Muscle layer of colon (tissue), 2 donors: Measurements from ENCODE around the gene CAMK2N2.

ENCODE experiments used
- H3K27ac ChIP-seq: one replicate; pipeline ENCODE4 v1.7.0; 2013; ENCODE audit warnings: low read depth, mild to moderate bottlenecking, low read length, moderate library complexity
- H3K27me3 ChIP-seq, 2 donors: one replicate each; pipeline ENCODE4 v1.7.0; 2013; ENCODE audit warnings: low read length in 2 of 2, mild to moderate bottlenecking in 2 of 2; ENCODE audit not compliant: insufficient read depth in 2 of 2, control insufficient read depth in 1 of 2
- H3K36me3 ChIP-seq: one replicate; pipeline ENCODE4 v1.7.0; 2013; ENCODE audit warnings: mild to moderate bottlenecking, low read length; ENCODE audit not compliant: insufficient read depth
- H3K4me1 ChIP-seq: one replicate; pipeline ENCODE4 v1.7.0; 2013; ENCODE audit warnings: mild to moderate bottlenecking, low read length; ENCODE audit not compliant: insufficient read depth
- H3K4me3 ChIP-seq, 2 donors: one replicate each; pipeline ENCODE4 v1.7.0; 2013; ENCODE audit warnings: low read length in 2 of 2, low read depth in 1 of 2, mild to moderate bottlenecking in 1 of 2, moderate library complexity in 1 of 2
- H3K9ac ChIP-seq: one replicate; pipeline ENCODE4 v1.7.0; 2013; ENCODE audit warnings: low read length
- H3K9me3 ChIP-seq: one replicate; pipeline ENCODE4 v1.7.0; 2013; ENCODE audit warnings: mild to moderate bottlenecking, low read length
- donor health status: abdominal sarcoma.
- donor health status: Adenocarcinoma of cecum.

Gene CAMK2N2

DNA sequence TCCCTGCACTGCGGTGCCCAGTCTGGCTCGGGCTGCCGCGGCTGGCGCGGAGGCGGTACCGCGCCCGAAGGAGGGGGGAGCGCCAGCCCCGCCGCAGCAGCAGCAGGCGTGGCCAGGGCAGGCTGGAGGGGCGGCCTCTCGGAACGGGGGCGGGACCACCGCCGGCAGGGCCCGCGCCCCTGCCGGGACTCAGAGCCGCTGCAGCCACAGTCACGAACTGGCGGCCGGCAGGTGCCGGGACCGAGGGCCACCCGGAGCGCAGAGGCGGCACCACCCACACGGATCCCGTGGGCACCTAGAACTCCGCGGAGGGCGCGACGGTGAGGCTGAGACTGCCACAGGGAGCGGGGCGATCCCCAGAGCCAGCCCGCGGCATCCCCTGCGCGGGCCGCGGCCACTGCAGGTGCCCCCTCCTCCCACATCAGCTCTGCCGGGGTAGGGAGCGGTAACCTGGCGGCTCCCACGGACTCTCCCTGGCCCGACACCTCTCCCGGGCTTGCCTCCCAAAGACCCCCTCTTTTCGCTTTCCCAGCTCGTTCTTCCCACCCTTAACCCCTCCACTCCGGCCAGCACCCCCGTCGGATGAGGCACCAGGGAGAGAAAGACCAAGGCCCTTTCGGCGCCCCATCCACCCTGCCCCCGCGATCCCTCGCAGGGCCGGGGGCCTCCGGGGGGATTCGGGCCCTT is 31.8 kb downstream of the CAMK2N2 start, which contains the start of gene VWA5B2:
VWA5B2 (plus strand) TSS at position 192 of the 687 bp plus-strand sequence. CDS start 944 bp downstream, outside the sequence.
- H3K36me3 ChIP-seq, result no peaks in the 10 kb centered on the region
- H3K4me1 ChIP-seq, result peaks cover 13% of the 10 kb centered on the region
- no peaks in the 10 kb centered on the region for H3K9me3 ChIP-seq
- peak within 1 kb of the TSS; percentile 35 to 50 for H3K4me3 ChIP-seq
- peaks cover 29 to 62% of the 10 kb centered on the region in 2 donors for H3K27me3 ChIP-seq
- H3K27ac ChIP-seq, result no peak within 1 kb of the TSS
- no peak within 1 kb of the TSS for H3K9ac ChIP-seq

GRCh38 chr3:184228376-184229137 is 32.8 kb downstream of the CAMK2N2 start:
- Histone ChIP-seq H3K9ac (no peak overlapping the region), H3K27me3 (peaks cover 29 to 62% of the 10 kb centered on the region in 2 donors), H3K4me3 (peak overlapping the region; percentile 35 to 50), H3K27ac (no peak overlapping the region), H3K4me1 (peaks cover 13% of the 10 kb centered on the region), H3K36me3 (no peaks in the 10 kb centered on the region), H3K9me3 (no peaks in the 10 kb centered on the region)

GRCh38 chr3:184227481-184227935 is 33.8 kb downstream of the CAMK2N2 start:
- peaks cover 29 to 51% of the 10 kb centered on the region in 2 donors for H3K27me3 ChIP-seq
- H3K27ac ChIP-seq, result no peak overlapping the region
- no peaks in the 10 kb centered on the region for H3K36me3 ChIP-seq
- H3K4me3 ChIP-seq, result no peak overlapping the region
- peaks cover 13% of the 10 kb centered on the region for H3K4me1 ChIP-seq
- H3K9me3 ChIP-seq, result no peaks in the 10 kb centered on the region
- no peak overlapping the region for H3K9ac ChIP-seq

- no peak overlapping the region for H3K9ac ChIP-seq
- peaks cover 6% of the 10 kb centered on the region for H3K4me1 ChIP-seq
- peaks cover 10 to 25% of the 10 kb centered on the region in 2 donors for H3K27me3 ChIP-seq
- H3K9me3 ChIP-seq, result no peaks in the 10 kb centered on the region
- H3K4me3 ChIP-seq, result no peak overlapping the region
- no peaks in the 10 kb centered on the region for H3K36me3 ChIP-seq
- H3K27ac ChIP-seq, result no peak overlapping the region
Measured at GRCh38 chr3:184223946-184224345, 37.4 kb downstream of the CAMK2N2 start.

- no peak overlapping the region for H3K9ac ChIP-seq
- no peak overlapping the region for H3K4me3 ChIP-seq
- H3K9me3 ChIP-seq, result no peaks in the 10 kb centered on the region
- peaks cover 0 to 11% of the 10 kb centered on the region in 2 donors for H3K27me3 ChIP-seq
- no peaks in the 10 kb centered on the region for H3K4me1 ChIP-seq
- no peaks in the 10 kb centered on the region for H3K36me3 ChIP-seq
- H3K27ac ChIP-seq, result no peak overlapping the region
Measured at GRCh38 chr3:184222521-184222920, 38.8 kb downstream of the CAMK2N2 start.

DNA sequence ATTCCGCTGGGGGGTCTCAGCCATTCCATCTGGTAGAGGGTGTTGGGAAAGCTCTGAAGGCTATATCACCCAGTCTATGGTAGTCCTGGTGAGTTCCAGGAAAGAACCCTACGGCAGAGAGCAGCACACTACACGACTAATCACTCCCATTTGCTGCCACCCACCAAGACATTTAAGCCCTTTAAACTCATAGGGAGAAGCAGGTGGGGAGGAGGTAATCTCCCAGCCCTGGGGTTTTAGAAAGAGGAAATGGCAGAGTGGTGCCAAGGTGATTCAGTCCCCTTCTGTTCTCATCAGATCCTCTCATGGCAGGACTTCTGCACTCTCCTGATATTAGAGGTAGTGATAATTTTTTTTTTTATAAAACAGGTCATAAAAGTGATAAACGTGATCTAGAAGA is 42.5 kb downstream of the CAMK2N2 start:
- no peak overlapping the region for H3K9ac ChIP-seq
- no peaks in the 10 kb centered on the region for H3K36me3 ChIP-seq
- H3K27me3 ChIP-seq, result peaks cover 0 to 4% of the 10 kb centered on the region in 2 donors
- no peak overlapping the region for H3K27ac ChIP-seq
- no peaks in the 10 kb centered on the region for H3K9me3 ChIP-seq
- no peak overlapping the region for H3K4me3 ChIP-seq
- H3K4me1 ChIP-seq, result no peaks in the 10 kb centered on the region

- Histone ChIP-seq H3K27ac (no peak overlapping the region), H3K36me3 (no peaks in the 10 kb centered on the region), H3K9me3 (no peaks in the 10 kb centered on the region), H3K4me3 (no peak overlapping the region), H3K27me3 (no peaks in the 10 kb centered on the region), H3K4me1 (no peaks in the 10 kb centered on the region), H3K9ac (no peak overlapping the region)
Measured at GRCh38 chr3:184211718-184212117, 49.6 kb downstream of the CAMK2N2 start.

- no peaks in the 10 kb centered on the region for H3K9me3 ChIP-seq
- H3K27me3 ChIP-seq, result no peaks in the 10 kb centered on the region
- H3K4me3 ChIP-seq, result no peak overlapping the region
- H3K27ac ChIP-seq, result no peak overlapping the region
- H3K36me3 ChIP-seq, result no peaks in the 10 kb centered on the region
- no peaks in the 10 kb centered on the region for H3K4me1 ChIP-seq
- H3K9ac ChIP-seq, result no peak overlapping the region
Measured at GRCh38 chr3:184211297-184211696, 50.1 kb downstream of the CAMK2N2 start.
